Caco-2 (cell line): ENCODE data around the gene SCAPER. TPM values are rescaled to one million over a fixed set of nuclear protein-coding genes. Genes with fewer than 3 reads are reported as not detected.

Source experiments
- BruUV-seq: library from RNA; stranded (reverse); fragments of 400-500 nt; replicated peaks from 2 replicates; lab custom pipeline; 2021; lab: Mats Ljungman, UMichigan
- CTCF ChIA-PET: fragments of 300-600 bp; sonication (Branson Sonifier 250); formaldehyde crosslinking; loops from one replicate; lab custom pipeline; 2022; ENCODE audit warnings: antibody characterized with exemption; lab: Charles Lee
- POLR2A ChIA-PET: fragments of 300-600 bp; sonication (Branson Sonifier 250); formaldehyde crosslinking; loops from one replicate; lab custom pipeline; 2022; ENCODE audit warnings: antibody characterized with exemption; lab: Charles Lee
- DNase-seq, 2 experiments: peaks; one replicate each; pipeline versions ENCODE4 v3.0.0 to v3.0.0-alpha.2; 2020 to 2022
- H3K27me3 ChIP-seq: replicated peaks from 2 replicates; pipeline ENCODE4 v1.6.0; 2011; ENCODE audit warnings: low read length; ENCODE audit not compliant: control insufficient read depth, insufficient read depth
- H3K36me3 ChIP-seq: 2 replicates; pipeline ENCODE4 v1.5.1; 2011; ENCODE audit warnings: low read length; ENCODE audit not compliant: control insufficient read depth, insufficient read depth
- H3K4me1 ChIP-seq: fragments of 250-450 bp; sonication (Bioruptor Pico); 2 replicates; pipeline ENCODE4 v1.5.1; 2020; ENCODE audit warnings: mild to moderate bottlenecking
- H3K4me3 ChIP-seq: 2 replicates; pipeline ENCODE4 v1.5.1; 2011; ENCODE audit warnings: low read depth, mild to moderate bottlenecking, control low read depth, low read length
- H3K9me3 ChIP-seq: fragments of 250-450 bp; sonication (Bioruptor Pico); 2 replicates; pipeline ENCODE4 v1.5.1; 2020; ENCODE audit warnings: mild to moderate bottlenecking, moderate library complexity
- H3K27ac Mint-ChIP-seq: one replicate; pipeline ENCODE4 v1.8.0; 2022; ENCODE audit warnings: mixed read lengths; ENCODE audit not compliant: unreplicated experiment
- H3K27me3 Mint-ChIP-seq: one replicate; pipeline ENCODE4 v1.8.0; 2022; ENCODE audit warnings: mixed read lengths; ENCODE audit not compliant: insufficient read depth, unreplicated experiment
- H3K36me3 Mint-ChIP-seq: one replicate; pipeline ENCODE4 v1.8.0; 2022; ENCODE audit warnings: mild to moderate bottlenecking, mixed read lengths; ENCODE audit not compliant: insufficient read depth, unreplicated experiment
- H3K4me1 Mint-ChIP-seq: one replicate; pipeline ENCODE4 v1.8.0; 2022; ENCODE audit warnings: low read depth, mixed read lengths; ENCODE audit not compliant: unreplicated experiment
- H3K4me3 Mint-ChIP-seq: one replicate; pipeline ENCODE4 v1.8.0; 2022; ENCODE audit warnings: mild to moderate bottlenecking, moderate library complexity, mixed read lengths; ENCODE audit not compliant: unreplicated experiment
- H3K9me3 Mint-ChIP-seq: one replicate; pipeline ENCODE4 v1.8.0; 2022; ENCODE audit warnings: mixed read lengths; ENCODE audit not compliant: unreplicated experiment
- CTCF ChIP-seq, 2 experiments: fragments of 200-600 bp in 1 of 2; IDR thresholded peaks; 1 replicate in 1 of 2; 2 replicates in 1 of 2; pipeline versions ENCODE4 v1.5.1 to v1.8.0; 2011 to 2022; ENCODE audit warnings: antibody characterized with exemption in 1 of 2, control low read depth in 1 of 2, inconsistent platforms in 1 of 2, low read depth in 1 of 2, low read length in 1 of 2, mild to moderate bottlenecking in 1 of 2, moderate library complexity in 1 of 2; ENCODE audit not compliant: insufficient read depth in 1 of 2, severe bottlenecking in 1 of 2, unreplicated experiment in 1 of 2
- intact Hi-C: fragments of 100-400 bp; cut with micrococcal nuclease; formaldehyde crosslinking; loops from one replicate; pipeline ENCODE4 v1.10.0; 2022; ENCODE audit not compliant: unreplicated experiment
- total RNA-seq: library from RNA; stranded (reverse); gene quantifications from 2 replicates; pipeline ENCODE4 v1.2.3, GENCODE V29; 2022

The SCAPER gene
- total RNA-seq, 1 experiment from 2014 or later = 24.6 TPM

DNA sequence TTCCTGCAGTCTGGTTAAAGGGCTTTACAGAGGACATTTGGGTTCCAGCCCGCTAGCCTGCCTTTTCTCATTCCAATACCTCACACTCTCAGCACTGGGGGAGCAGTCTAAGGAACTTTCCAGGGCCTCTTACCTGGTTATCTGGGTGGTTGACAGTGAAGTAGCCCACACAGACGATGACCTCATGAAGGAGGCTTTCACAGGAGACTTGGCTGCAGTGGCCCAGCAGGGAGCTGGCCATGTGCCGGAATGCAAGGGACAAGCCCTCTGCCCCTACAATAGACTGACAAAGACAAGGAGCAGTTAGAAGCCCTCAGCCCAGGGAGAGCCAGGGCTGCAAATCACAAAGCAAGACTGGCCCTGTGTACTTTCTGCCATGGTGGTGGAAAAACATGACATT, 529.1 kb downstream of the SCAPER start:
- BruUV-seq = no TSS peak

GRCh38 chr15:76368122-76368621, 537.0 kb downstream of the SCAPER start:
- Histone ChIP-seq H3K27me3 (no peaks in the 10 kb centered on the region), H3K36me3 (no peaks in the 10 kb centered on the region), H3K9me3 (no peaks in the 10 kb centered on the region), H3K4me1 (no peaks in the 10 kb centered on the region), H3K4me3 (no peak overlapping the region)
- Mint-ChIP-seq H3K4me1 (peaks cover 8% of the 10 kb centered on the region), H3K27me3 (no peaks in the 10 kb centered on the region), H3K9me3 (no peaks in the 10 kb centered on the region), H3K36me3 (peaks cover 6% of the 10 kb centered on the region), H3K4me3 (no peak overlapping the region), H3K27ac (no peak overlapping the region)
- intact Hi-C loops = no loop called here
- TF ChIP-seq CTCF (IDR thresholded peaks at IDR 0.05; ENCODE audit: insufficient read depth in 1 of 2, low read depth in 1 of 2, low read length in 1 of 2, severe bottlenecking in 1 of 2, unreplicated experiment in 1 of 2) = no peak
- no TSS peak for BruUV-seq
- DNase-seq = no peak
- CTCF ChIA-PET = no interaction called here
- POLR2A ChIA-PET = no interaction called here

More for the DNA sequence above, 529.1 kb downstream of the SCAPER start:
- H3K27ac Mint-ChIP-seq = no peak overlapping the region
- Histone ChIP-seq H3K27me3 (no peaks in the 10 kb centered on the region), H3K9me3 (no peaks in the 10 kb centered on the region), H3K4me3 (no peak overlapping the region), H3K36me3 (no peaks in the 10 kb centered on the region; the same call in 1 of the 2 replicates), H3K4me1 (peaks cover 8% of the 10 kb centered on the region; the same call in 1 of the 2 replicates)
- ChIA-PET POLR2A (interaction anchor here (0.6 kb wide), 1 partner anchor 30 kb away, joined by 7 read pairs; no protein-coding TSS in a partner anchor), CTCF (no interaction called here)
- TF ChIP-seq CTCF (IDR thresholded peaks at IDR 0.05; ENCODE audit: insufficient read depth in 1 of 2, low read depth in 1 of 2, low read length in 1 of 2, severe bottlenecking in 1 of 2, unreplicated experiment in 1 of 2) = no peak
- peaks cover 6% of the 10 kb centered on the region for H3K36me3 Mint-ChIP-seq
- H3K9me3 Mint-ChIP-seq = no peaks in the 10 kb centered on the region
- H3K27me3 Mint-ChIP-seq = no peaks in the 10 kb centered on the region
- no peak for DNase-seq
- H3K4me3 Mint-ChIP-seq = no peak overlapping the region
- intact Hi-C loops = no loop called here
- H3K4me1 Mint-ChIP-seq = no peaks in the 10 kb centered on the region

GRCh38 chr15:76366714-76367113, 538.4 kb downstream of the SCAPER start:
- Mint-ChIP-seq H3K27me3 (no peaks in the 10 kb centered on the region), H3K4me1 (peaks cover 8% of the 10 kb centered on the region), H3K9me3 (no peaks in the 10 kb centered on the region), H3K27ac (no peak overlapping the region), H3K36me3 (no peaks in the 10 kb centered on the region), H3K4me3 (no peak overlapping the region)
- Histone ChIP-seq H3K9me3 (no peaks in the 10 kb centered on the region), H3K36me3 (no peaks in the 10 kb centered on the region), H3K4me1 (no peaks in the 10 kb centered on the region), H3K27me3 (no peaks in the 10 kb centered on the region), H3K4me3 (no peak overlapping the region)
- POLR2A ChIA-PET = no interaction called here
- no TSS peak for BruUV-seq
- intact Hi-C loops = no loop called here
- no peak for DNase-seq
- no peak for TF ChIP-seq CTCF (IDR thresholded peaks at IDR 0.05; ENCODE audit: insufficient read depth in 1 of 2, low read depth in 1 of 2, low read length in 1 of 2, severe bottlenecking in 1 of 2, unreplicated experiment in 1 of 2)
- CTCF ChIA-PET = no interaction called here
